ENCODE results near the gene GTPBP2. TPM values are rescaled to one million over a fixed set of nuclear protein-coding genes. Genes with fewer than 3 reads are reported as not detected.

GTPBP2 gene
- total RNA-seq, 1 experiment from 2014 or later: 72.2 TPM

DNA sequence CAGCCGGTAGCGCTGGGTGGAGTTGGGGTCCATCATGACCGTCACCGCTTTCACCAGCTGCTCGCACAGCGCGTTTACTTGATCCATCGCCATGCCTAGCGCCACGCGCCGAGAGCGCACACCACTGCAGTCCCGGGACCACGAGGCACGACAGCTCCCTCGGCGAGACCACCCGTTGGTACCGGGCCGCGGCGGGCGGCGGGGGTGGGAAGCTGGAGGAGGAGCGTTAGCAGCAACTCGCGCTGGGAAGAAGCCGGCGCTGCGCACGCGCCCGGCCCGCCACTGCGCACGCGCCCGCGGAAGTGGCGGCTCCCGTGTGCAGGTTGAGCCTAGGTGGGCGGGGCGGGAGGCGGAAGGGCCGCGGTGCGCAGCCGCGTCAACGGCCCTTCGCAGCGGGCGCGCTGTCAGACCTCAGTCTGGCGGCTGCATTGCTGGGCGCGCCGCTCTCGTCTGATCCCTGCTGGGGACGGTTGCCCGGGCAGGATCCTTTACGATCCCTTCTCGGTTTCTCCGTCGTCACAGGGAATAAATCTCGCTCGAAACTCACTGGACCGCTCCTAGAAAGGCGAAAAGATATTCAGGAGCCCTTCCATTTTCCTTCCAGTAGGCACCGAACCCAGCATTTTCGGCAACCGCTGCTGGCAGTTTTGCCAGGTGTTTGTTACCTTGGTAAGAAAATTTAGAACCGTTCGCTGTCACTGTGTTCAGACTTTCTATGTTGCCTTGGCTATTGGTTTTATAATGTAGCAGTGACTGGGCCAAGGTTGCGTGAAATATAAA lies 53.1 kb downstream of the GTPBP2 start, which contains the start of the genes POLH and XPO5:
Gene POLH (plus strand): TSS at position 414 of the 780 bp plus-strand sequence. CDS start 6,135 bp downstream, outside the sequence.
Gene XPO5 (minus strand): TSS at position 267 of the 780 bp plus-strand sequence. CDS start 174 bp downstream, at position 93.
- peaks cover 12 to 41% (median 26%) of the 10 kb centered on the region in 3 experiments; a peak in 6 of 7 replicates for H3K36me3 Mint-ChIP-seq (ENCODE audit: insufficient read depth in 1 of 3, low read depth in 3 of 3)
- no peak within 1 kb of the TSS for H3K27ac ChIP-seq (ENCODE audit: insufficient read length, low read depth, low read length)

More for the DNA sequence above, 53.1 kb downstream of the GTPBP2 start, which contains the start of the genes POLH and XPO5:
- Mint-ChIP-seq H3K4me3 (peak within 1 kb of the TSS; percentile 95 to 99), H3K27me3 (ENCODE audit: low read depth) (no peaks in the 10 kb centered on the region), H3K27ac (peak within 1 kb of the TSS; percentile 7 to 98 (median 86); a peak in 5 of 7 replicates), H3K9me3 (peaks cover 0 to 3% of the 10 kb centered on the region in 2 experiments; a peak in 3 of 5 replicates), H3K4me1 (peaks cover 18% of the 10 kb centered on the region in 2 experiments)
- H3K14ac ChIP-seq (ENCODE audit: insufficient read depth, low read length): no peak within 1 kb of the TSS
- H3K56ac ChIP-seq (ENCODE audit: insufficient read length, low read depth, low read length): no peak within 1 kb of the TSS
- no peaks in the 10 kb centered on the region for H3K27me3 ChIP-seq (ENCODE audit: insufficient read depth, low read length)
- no peak within 1 kb of the TSS for H3K23ac ChIP-seq (ENCODE audit: insufficient read length, low read depth, low read length)
- H4K8ac ChIP-seq (replicated peaks; ENCODE audit: insufficient read length, low read depth, low read length): no peak within 1 kb of the TSS
- H3K23me2 ChIP-seq (ENCODE audit: insufficient read length, low read depth, low read length, poor library complexity, severe bottlenecking): peaks cover 7% of the 10 kb centered on the region
- H2BK120ac ChIP-seq (ENCODE audit: low read depth, low read length, poor library complexity, severe bottlenecking): no peak within 1 kb of the TSS
- peaks cover 4% of the 10 kb centered on the region for H3K79me1 ChIP-seq (ENCODE audit: insufficient read depth, low read depth, low read length, poor library complexity, severe bottlenecking)
- peak within 1 kb of the TSS; percentile 54 for H3K9ac ChIP-seq (ENCODE audit: extremely low read depth, insufficient read length, low read length)
- H2BK15ac ChIP-seq (ENCODE audit: low read depth, low read length): no peak within 1 kb of the TSS
- H3K79me2 ChIP-seq (ENCODE audit: insufficient read depth, low read length): peaks cover 11% of the 10 kb centered on the region; the same call in 1 of the 2 replicates
- no peaks in the 10 kb centered on the region for H3K9me3 ChIP-seq (ENCODE audit: control insufficient read depth, low read depth, low read length)
- TF ChIP-seq, protein P1, sequence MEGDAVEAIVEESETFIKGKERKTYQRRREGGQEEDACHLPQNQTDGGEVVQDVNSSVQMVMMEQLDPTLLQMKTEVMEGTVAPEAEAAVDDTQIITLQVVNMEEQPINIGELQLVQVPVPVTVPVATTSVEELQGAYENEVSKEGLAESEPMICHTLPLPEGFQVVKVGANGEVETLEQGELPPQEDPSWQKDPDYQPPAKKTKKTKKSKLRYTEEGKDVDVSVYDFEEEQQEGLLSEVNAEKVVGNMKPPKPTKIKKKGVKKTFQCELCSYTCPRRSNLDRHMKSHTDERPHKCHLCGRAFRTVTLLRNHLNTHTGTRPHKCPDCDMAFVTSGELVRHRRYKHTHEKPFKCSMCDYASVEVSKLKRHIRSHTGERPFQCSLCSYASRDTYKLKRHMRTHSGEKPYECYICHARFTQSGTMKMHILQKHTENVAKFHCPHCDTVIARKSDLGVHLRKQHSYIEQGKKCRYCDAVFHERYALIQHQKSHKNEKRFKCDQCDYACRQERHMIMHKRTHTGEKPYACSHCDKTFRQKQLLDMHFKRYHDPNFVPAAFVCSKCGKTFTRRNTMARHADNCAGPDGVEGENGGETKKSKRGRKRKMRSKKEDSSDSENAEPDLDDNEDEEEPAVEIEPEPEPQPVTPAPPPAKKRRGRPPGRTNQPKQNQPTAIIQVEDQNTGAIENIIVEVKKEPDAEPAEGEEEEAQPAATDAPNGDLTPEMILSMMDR (conservative IDR thresholded peaks at IDR 0.05): no peak; the same call in 2 of the 3 replicates
- H4K20me1 ChIP-seq (ENCODE audit: control insufficient read depth, insufficient read depth, insufficient read length): no peaks in the 10 kb centered on the region
- H4K5ac ChIP-seq (ENCODE audit: insufficient read length, low read depth, low read length): no peak within 1 kb of the TSS
- no CpG with 5 or more reads among the region's 76 CpGs for WGBS (ENCODE audit: extremely low coverage, insufficient read length, low lambda C conversion rate)
- DNase-seq: peak; percentile 94
- no peaks in the 10 kb centered on the region for H3K4me1 ChIP-seq (ENCODE audit: insufficient read depth, low read length)
- no peak within 1 kb of the TSS for H4K91ac ChIP-seq (ENCODE audit: insufficient read length, low read depth, low read length)
- H3K18ac ChIP-seq (ENCODE audit: insufficient read length, low read depth, low read length): peak within 1 kb of the TSS; percentile 14
- no peak within 1 kb of the TSS for H2AK5ac ChIP-seq (ENCODE audit: insufficient read length, low read length)
- peak within 1 kb of the TSS; percentile 99 for H3K4me2 ChIP-seq (ENCODE audit: insufficient read depth, insufficient read length, low read length)
- H2BK12ac ChIP-seq (ENCODE audit: insufficient read length, low read depth, low read length): no peak within 1 kb of the TSS
- no peak within 1 kb of the TSS for H3K4ac ChIP-seq (ENCODE audit: low read depth, low read length)
- H2BK20ac ChIP-seq (ENCODE audit: low read depth, low read length, poor library complexity, severe bottlenecking): no peak within 1 kb of the TSS
- H3T11ph ChIP-seq (ENCODE audit: low read length): no peak within 1 kb of the TSS
- H2AFZ ChIP-seq (ENCODE audit: low read length): no peak within 1 kb of the TSS
- no peak within 1 kb of the TSS for H2BK5ac ChIP-seq (ENCODE audit: insufficient read length, low read length)
